Prostate gland (tissue), 2 donors: Measurements from ENCODE around the gene XPO6. TPM values are rescaled to one million over a fixed set of nuclear protein-coding genes. Genes with fewer than 3 reads are reported as not detected.

Experiments used
- DNase-seq: peaks from one replicate; pipeline ENCODE4 v3.0.0-alpha.2; 2019; ENCODE audit warnings: low spot score
- H3K27ac ChIP-seq, 2 donors: fragments of 200-600 bp; sonication (generic); 2 replicates each; pipeline ENCODE4 v1.5.1; 2017 to 2019
- H3K27me3 ChIP-seq: fragments of 200-600 bp; sonication (generic); replicated peaks from 2 replicates; pipeline ENCODE4 v1.5.1; 2019; ENCODE audit not compliant: insufficient read depth
- H3K36me3 ChIP-seq, 2 donors: fragments of 200-600 bp; sonication (generic); 1 replicate in 1 of 2; 2 replicates in 1 of 2; pipeline versions ENCODE4 v1.5.1 to v1.8.1; 2017 to 2019
- H3K4me1 ChIP-seq: fragments of 200-600 bp; sonication (generic); replicated peaks from 2 replicates; pipeline ENCODE4 v1.5.1; 2019
- H3K4me3 ChIP-seq, 2 donors: fragments of 200-600 bp; sonication (generic); 2 replicates each; pipeline ENCODE4 v1.5.1; 2017 to 2019
- H3K9me3 ChIP-seq: fragments of 200-600 bp; sonication (generic); 2 replicates; pipeline ENCODE4 v1.5.1; 2017
- POLR2A ChIP-seq: fragments of 450-650 bp; IDR thresholded peaks from one replicate; pipeline ENCODE4 v1.6.1; 2016; ENCODE audit warnings: antibody characterized with exemption, mild to moderate bottlenecking
- POLR2AphosphoS5 ChIP-seq: sonication (generic); formaldehyde crosslinking; IDR thresholded peaks from one replicate; pipeline ENCODE4 v1.6.1; 2017; ENCODE audit warnings: antibody characterized with exemption
- WGBS: methylation state at CpG from one replicate; pipeline ENCODE4 v1.1.5; 2018; 5-methylcytosine and 5-hydroxymethylcytosine counted together
- intact Hi-C: fragments of 100-400 bp; cut with DNase I; formaldehyde crosslinking; loops from one replicate; pipeline ENCODE4 v1.14.2; 2022
- total RNA-seq, 2 donors: library from RNA; depleted of rRNA; stranded (reverse); fragments of >200 nt; gene quantifications; one replicate each; pipeline ENCODE4 v1.1.0, GENCODE V29; 2016
- TF ChIP-seq, protein P1 (sequence below), 4 experiments: fragments of 200-600 bp in 2 of 4; fragments of 450-650 bp in 2 of 4; sonication (generic) in 2 of 4; IDR thresholded peaks; 1 replicate in 3 of 4; 2 replicates in 1 of 4; pipeline ENCODE4 v1.5.1; 2016 to 2019; ENCODE audit warnings: antibody characterized with exemption in 4 of 4, mild to moderate bottlenecking in 2 of 4, moderate library complexity in 2 of 4

Gene XPO6
- total RNA-seq, 2 donors from 2014 or later: 51.1 to 145 TPM

DNA sequence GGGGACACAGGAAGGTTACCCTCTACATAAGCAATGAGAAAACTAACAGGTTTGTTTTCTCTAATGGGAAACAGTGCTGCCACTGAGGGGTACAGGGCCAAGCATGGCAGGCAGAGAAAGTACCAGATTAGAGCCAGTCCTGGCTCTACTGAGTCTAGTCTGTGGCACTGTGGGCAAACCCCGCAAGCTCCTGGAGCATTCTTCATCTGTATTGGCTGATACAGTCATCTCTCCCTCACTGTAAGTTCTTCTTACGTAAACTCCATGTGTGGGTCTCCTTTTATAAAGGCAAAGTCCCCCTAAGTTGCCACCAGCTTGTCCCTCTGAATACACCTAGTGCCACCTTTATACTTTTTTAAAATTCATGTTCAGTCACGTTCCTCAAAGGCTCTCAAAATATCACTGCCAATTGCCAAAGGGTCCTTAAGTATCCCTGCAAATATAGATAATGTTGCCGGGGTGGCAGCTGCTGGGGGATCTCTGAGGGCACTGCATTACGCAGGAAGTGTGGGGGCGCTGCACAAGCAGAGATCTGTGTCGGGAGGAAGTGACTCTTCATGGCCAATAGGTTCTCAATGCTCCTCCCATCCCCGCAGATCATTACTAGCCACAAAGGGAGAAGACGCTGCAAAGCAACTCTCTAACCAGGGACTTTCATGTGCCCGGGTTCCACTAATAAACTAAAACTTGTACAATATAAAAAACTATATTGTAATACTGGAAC is 18.8 kb downstream of the XPO6 start:
- Histone ChIP-seq H3K36me3 (no peaks in the 10 kb centered on the region), H3K27ac (no peak overlapping the region), H3K9me3 (no peaks in the 10 kb centered on the region), H3K4me1 (no peaks in the 10 kb centered on the region), H3K27me3 (no peaks in the 10 kb centered on the region), H3K4me3 (no peak overlapping the region)
- WGBS: 77% methylated on average over 10 of the region's 10 CpGs
- intact Hi-C loops: no loop called here
- TF ChIP-seq POLR2A (no peak), POLR2AphosphoS5 (no peak)
- TF ChIP-seq, protein P1, sequence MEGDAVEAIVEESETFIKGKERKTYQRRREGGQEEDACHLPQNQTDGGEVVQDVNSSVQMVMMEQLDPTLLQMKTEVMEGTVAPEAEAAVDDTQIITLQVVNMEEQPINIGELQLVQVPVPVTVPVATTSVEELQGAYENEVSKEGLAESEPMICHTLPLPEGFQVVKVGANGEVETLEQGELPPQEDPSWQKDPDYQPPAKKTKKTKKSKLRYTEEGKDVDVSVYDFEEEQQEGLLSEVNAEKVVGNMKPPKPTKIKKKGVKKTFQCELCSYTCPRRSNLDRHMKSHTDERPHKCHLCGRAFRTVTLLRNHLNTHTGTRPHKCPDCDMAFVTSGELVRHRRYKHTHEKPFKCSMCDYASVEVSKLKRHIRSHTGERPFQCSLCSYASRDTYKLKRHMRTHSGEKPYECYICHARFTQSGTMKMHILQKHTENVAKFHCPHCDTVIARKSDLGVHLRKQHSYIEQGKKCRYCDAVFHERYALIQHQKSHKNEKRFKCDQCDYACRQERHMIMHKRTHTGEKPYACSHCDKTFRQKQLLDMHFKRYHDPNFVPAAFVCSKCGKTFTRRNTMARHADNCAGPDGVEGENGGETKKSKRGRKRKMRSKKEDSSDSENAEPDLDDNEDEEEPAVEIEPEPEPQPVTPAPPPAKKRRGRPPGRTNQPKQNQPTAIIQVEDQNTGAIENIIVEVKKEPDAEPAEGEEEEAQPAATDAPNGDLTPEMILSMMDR (IDR thresholded peaks at IDR 0.05): no peak
- no peak for DNase-seq

- peak overlapping the region in 1 of 2 donors; percentile 14 for H3K27ac ChIP-seq
- no peaks in the 10 kb centered on the region for H3K27me3 ChIP-seq
- H3K36me3 ChIP-seq: no peaks in the 10 kb centered on the region
- WGBS: 25% methylated on average over 3 of the region's 3 CpGs
- no peak overlapping the region for H3K4me3 ChIP-seq
- intact Hi-C loops: no loop called here
- TF ChIP-seq POLR2A (no peak), POLR2AphosphoS5 (peak; percentile 69)
- TF ChIP-seq, protein P1 (IDR thresholded peaks at IDR 0.05): no peak
- H3K4me1 ChIP-seq: no peaks in the 10 kb centered on the region
- H3K9me3 ChIP-seq: no peaks in the 10 kb centered on the region
- DNase-seq: peak; percentile 57
Measured at GRCh38 chr16:28191364-28191960, 20.3 kb downstream of the XPO6 start.

DNA sequence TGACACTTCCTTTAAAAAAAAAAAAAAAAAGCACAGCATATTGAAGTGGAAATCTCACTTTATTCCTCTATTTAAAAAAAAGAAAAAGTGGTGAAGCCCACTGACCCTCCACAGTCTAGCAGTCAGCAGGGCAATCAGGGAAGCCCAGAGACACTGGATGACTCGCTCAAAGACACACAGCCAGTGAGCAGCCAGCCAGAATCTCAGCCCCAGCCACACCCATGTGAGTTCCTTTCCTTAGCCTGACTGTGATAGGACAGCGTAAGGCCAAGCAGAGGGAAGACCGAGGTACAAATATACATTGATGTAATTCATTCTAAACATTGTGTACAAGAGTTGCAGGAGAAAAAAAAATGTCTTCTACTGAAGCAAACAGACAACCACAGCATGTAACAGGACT is 22.5 kb downstream of the XPO6 start:
- no peak for TF ChIP-seq POLR2A
- TF ChIP-seq POLR2AphosphoS5: no peak
- TF ChIP-seq, protein P1 (IDR thresholded peaks at IDR 0.05): no peak
- Histone ChIP-seq H3K36me3 (no peaks in the 10 kb centered on the region), H3K4me1 (no peaks in the 10 kb centered on the region), H3K9me3 (no peaks in the 10 kb centered on the region), H3K27ac (no peak overlapping the region), H3K27me3 (no peaks in the 10 kb centered on the region), H3K4me3 (no peak overlapping the region)
- intact Hi-C loops: no loop called here
- no peak for DNase-seq
- WGBS: 94% methylated on average over 3 of the region's 3 CpGs

GRCh38 chr16:28188085-28188916 is 23.5 kb downstream of the XPO6 start:
- Histone ChIP-seq H3K9me3 (no peaks in the 10 kb centered on the region), H3K27ac (no peak overlapping the region), H3K4me3 (no peak overlapping the region), H3K36me3 (no peaks in the 10 kb centered on the region), H3K27me3 (no peaks in the 10 kb centered on the region), H3K4me1 (no peaks in the 10 kb centered on the region)
- TF ChIP-seq POLR2AphosphoS5 (no peak), POLR2A (no peak)
- TF ChIP-seq, protein P1 (IDR thresholded peaks at IDR 0.05): no peak
- intact Hi-C loops: no loop called here
- no peak for DNase-seq
- WGBS: 82% methylated on average over 6 of the region's 6 CpGs
